GM21723 (cell line): ENCODE measurements around the gene KIRREL3.

Source experiments
- ATAC-seq: cut with Tn5 transposase; IDR thresholded peaks from one replicate; pipeline ENCODE4 v1.9.1; 2021; ENCODE audit warnings: mild to moderate bottlenecking, moderate library complexity; ENCODE audit not compliant: unreplicated experiment

Gene KIRREL3

DNA sequence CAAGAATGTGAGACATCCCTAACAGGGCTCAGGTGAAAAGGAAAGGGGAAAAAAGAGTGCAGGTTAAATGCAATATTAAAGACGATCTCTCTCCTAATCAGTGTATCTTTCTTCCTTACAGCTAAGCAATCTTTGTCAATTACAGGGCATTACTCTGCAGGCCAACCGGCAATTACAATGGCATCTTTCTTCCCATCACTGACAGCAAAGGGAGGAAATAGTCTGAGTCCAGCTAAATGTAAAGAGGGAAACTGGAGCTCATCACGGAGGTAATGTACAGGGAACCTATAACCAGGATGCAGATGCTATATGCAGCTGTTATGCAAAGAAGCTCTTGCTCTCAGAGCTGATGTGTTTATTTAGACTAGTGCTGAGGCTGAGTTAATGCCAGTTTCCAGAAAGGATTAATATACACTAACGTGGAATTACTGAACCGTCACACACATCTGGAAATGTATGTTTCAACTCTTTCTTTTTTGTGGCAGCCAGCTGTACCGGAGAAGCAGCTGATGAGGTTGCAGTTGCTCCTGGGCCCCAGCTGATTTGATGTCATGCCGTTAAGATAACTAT is 121.6 kb downstream of the KIRREL3 start:
- ATAC-seq: no peak

DNA sequence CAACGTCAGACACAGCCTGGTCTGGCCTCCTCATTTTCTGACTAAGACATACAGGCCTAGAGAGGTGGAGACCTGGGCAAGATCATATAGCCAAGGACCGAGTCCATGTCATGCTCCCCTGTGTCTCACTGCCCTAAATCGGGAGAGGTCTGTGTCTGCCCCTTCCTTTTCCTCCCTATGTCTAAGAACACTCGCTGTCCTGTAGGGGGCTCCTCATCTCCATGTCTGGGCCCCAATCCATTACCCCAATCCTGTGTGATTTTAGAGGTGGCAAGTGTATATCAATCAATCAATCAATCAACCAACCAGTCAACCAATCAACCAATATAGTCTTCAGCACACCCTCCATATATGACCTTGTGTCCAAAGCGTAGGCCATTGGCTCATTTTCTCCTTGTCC is 125.7 kb downstream of the KIRREL3 start:
- no peak for ATAC-seq

DNA sequence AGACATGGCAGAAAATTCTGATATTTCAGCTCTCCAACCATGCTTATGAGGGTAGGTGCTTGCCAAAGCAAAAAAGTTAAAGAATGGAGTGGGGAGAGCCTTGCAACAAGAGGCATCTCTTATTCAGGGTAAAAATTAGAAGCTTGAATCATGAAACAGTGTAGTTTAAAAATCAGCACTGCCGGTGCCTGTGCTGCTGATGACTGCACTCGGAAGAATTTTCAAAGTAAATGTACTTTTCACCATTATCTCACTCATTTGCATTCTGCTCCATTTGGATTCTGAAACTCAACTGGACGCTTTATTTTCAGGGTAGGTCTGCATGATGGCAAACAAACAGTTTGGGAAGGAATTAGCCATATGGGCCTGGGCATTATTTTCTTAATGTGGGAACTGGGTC is 126.3 kb downstream of the KIRREL3 start:
- ATAC-seq: no peak

DNA sequence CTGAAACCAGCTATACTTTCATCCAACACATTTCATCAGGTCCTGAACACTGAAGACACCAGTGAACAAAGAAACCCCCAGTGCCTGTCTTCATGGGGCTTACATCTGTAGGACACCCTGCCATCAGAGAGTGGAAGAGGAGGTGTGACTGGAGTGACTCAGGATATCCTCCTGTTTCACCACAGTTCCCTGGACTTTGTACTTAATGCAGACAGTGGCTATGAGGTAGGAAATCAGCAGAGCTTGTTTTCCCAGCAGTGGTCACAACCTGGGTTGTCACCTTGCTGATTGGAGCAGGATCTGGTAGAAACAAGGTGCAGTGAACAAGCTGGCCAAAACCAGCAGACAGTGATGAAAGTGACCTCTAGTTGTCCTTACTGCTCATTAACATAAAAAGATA is 128.8 kb downstream of the KIRREL3 start:
- no peak for ATAC-seq

DNA sequence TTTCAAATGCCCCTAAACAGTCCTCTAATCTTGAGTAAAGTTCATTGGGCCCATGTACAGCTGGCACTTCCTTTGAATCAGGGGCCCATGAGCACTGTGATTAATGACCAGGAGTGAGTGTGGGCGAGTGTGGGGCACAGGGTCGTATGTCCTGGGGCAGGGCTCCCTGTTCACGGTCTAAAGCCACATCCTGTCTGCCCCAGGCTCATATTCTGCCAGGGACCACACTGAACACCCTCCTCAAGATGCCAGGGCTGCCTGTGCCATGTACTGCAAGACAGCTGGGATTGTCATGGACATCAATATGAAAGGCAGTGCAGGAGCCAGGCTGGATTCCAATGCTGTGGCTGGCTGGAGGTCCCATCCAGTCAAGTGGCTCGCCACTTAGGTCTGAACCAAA is 130.5 kb downstream of the KIRREL3 start:
- ATAC-seq: no peak

DNA sequence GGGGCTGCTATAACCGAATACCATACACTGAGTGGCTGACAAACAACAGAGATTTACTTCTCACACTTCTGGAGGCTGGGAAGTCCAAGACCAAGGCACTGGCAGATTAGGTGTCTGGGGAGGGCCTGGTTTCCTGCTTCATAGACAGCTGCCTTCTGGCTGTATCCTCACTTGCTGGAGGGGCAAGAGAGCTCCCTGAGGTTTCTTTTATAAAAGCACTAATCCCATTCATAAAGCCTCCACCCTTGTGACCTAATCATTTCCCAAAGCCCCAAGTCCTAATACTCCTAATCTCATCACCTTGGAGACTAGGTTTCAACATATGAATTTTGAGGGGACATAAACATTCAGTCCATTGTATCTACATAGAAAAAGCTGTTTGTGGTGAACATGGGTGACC is 131.8 kb downstream of the KIRREL3 start:
- no peak for ATAC-seq

DNA sequence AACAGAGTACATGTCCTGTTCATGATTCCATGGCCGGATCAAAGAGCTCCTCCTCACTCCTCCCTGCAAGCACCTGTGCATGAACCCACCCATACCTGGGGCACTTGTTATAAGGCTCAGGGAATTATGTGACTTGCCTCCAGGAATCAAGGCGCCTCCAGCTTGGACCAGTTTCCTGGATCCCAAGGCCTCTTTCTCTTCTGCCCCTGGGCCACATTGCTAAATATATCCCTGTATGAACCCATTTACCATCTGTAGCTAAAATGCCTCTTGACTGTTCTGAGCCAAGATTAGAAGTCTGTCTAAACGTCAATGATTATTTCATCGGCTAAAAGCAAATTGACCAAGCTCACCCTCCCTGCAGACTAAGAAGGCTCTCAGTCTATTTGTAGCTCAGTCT is 135.6 kb downstream of the KIRREL3 start:
- ATAC-seq: no peak

DNA sequence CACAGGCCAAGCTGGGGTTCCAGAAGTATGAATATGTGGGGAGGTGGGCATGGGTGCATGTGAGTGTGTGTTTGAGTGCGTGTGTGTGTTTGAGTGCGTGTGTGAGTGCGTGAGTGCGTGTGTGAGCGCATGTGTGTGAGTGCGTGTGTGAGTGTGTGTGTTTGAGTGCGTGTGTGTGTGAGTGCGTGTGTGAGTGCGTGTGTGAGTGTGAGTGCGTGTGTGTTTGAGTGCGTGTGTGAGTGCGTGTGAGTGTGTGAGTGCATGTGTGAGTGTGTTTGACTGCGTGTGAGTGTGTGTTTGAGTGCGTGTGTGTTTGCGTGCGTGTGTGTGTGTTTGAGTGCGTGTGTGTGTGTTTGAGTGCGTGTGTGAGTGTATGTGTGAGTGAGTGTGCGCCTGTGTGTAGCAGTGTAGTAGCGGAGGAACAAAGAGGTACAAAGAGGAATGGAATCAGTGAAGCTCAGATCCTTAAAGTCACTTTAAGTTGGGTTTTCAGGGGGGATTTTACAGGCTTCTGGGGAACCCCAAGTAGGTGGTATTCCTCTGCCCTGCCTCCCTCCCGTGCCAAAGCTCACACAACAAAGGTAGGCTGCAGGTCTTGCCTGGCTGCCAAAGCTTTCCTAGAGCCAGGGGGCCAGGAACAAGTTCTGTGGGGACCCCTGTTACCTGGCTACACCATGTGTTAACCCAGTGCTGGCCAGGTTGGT is 137.1 kb downstream of the KIRREL3 start:
- ATAC-seq: no peak

DNA sequence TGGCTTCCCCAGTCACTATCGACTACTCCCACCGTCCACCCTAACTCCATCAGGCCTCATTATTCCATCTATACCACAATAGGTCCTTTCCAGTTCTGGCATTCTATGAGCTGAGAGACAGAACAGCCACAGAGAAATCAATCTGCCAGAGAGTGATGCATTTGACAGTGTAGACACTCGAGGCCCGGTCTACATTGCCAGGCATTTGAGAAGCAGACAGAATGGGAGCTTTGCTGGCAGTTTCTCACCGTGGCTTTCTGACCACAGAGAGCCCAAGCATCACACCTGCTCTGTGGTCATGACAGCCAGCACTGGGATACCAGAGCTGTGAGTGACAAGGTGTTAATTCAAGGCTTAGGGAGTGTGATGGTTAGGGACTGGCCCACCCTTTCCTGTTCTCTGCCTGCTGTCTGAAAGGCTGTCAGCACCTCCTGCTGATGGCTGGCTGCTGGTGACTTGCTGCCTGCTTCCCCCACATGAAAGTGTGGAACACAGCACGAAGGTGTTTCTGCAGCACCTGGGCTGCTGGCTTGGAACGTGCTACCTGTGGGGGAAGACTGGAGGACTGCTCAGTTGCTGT is 137.8 kb downstream of the KIRREL3 start:
- no peak for ATAC-seq

DNA sequence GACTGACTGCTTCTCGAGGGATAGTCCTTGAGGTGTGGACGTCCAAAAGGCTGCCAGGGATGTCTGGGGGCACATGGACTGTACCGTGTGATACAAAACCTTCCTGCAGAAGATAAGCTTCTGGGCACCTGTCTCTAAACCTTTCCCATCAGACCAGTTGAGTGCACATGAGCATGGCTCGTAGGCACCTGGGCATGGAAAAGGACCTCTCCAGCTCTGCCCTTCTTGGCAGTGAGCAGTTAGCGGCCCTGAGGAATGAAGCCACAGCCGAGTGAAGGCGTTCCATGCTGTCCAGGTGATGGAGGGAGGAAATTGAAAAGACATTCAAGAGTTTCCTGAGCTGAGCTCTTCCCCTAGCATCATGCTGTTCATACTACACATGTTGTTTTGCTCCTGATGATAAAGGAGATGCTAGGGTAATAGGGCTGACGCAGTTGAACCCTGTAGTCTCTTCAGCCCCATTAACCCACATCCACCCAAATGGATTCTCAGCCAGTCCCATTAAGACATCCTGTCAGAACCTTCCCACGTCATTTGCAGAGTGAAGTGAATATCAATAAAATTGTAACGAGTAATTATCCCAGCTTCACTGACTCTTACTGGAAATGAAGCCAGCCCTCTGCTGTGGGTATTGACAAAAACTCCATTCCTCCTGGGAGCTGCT is 138.6 kb downstream of the KIRREL3 start:
- ATAC-seq: no peak

DNA sequence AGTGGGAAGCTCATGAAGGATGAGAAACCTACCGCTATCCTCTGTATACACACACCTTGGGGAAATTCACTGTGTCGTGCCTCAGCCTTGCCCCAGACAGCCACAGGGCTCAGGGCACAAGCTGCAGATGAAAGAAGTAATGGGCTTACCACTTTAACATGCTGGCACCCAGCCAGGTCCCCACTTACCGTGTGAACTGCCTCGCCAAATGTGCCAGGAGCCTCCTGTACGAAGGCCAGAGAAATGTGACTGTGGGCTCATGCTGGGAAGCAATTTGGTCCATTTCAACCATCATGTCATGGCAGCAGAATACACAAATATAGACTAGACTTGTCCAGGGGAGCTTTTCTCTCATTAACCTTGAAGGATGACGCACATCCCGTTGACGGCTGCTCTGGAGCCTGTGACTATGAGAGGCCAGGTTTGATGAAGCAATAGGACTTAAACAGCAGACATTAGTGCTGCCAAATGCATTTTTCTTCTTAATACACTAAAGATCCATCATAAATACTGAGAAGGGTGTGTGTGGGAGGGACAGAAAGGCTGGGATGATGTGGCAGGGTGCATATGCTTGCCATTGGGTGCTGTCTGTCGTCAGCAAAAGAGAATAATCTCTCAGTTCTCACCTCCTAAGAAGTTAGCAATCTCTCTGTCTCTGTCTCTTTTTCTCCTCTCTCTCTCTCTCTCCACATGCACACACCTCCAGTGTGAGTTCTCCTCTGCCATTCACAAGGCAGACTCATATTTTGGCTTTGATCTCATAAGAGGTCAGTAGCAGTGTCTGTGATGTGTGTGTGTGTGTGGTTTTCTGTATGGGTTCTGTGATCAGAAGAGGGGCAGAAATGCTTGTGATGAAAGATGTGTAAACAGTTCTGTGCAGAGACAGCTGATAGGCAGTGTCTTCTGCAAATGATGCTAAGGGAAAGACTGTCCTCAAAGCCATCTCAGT is 142.4 kb downstream of the KIRREL3 start:
- no peak for ATAC-seq

DNA sequence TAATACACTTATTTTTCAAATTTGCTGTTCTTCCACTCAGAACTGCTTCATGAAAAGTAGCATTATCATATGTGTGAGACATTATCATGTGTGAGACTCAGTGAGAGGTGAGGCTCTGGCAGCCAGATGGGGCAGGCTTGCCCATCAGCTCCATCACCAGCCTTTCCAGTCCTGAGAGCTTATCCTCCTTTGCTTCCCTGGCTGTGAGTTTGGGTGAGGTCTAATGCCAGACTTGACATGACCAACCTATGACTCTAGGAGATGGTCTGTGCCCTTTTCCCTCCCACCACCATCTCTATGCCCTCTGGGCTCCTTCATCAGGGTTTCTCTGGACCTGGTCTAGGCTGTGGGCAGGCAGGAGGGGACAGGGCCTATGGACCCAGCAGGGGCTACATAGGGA is 145.0 kb downstream of the KIRREL3 start:
- ATAC-seq: no peak

DNA sequence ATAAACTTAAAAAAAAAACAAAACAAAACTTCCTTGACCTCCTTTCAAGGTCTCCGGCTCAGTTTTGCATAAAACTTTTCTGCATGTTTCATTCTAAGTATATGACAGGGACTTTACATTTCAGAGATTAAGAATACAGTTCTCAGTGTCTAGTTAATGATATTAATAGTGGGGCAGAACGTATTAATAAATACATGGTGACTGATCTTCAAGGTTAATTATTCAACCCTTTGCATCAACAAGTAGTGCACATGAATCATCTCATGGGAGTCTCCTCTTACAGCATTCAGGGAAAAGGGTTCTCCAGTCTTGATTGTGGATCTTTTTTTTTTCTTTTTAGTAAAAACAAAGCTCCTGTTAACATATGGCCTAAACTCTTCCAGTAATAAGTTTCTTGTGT is 146.8 kb downstream of the KIRREL3 start:
- ATAC-seq: no peak

DNA sequence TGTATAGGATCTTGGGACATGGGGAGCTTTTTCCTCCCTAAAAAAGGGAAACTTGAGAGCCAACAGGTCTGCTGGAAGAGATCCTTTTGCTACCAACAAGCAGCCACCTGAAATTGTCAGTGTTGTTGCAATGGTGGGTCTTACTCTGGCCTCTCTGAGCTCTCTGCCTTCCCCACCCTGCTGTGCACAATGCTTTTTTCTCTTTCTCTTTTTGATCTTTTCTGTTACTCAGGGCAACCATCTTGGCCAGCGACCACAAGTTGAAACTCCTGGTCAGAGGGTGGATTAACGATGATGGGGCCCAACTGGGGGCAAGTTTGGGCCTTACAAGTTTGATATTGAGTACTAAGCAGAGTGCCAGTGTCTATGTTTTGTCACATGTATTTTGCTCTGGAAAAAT is 155.8 kb downstream of the KIRREL3 start:
- no peak for ATAC-seq

DNA sequence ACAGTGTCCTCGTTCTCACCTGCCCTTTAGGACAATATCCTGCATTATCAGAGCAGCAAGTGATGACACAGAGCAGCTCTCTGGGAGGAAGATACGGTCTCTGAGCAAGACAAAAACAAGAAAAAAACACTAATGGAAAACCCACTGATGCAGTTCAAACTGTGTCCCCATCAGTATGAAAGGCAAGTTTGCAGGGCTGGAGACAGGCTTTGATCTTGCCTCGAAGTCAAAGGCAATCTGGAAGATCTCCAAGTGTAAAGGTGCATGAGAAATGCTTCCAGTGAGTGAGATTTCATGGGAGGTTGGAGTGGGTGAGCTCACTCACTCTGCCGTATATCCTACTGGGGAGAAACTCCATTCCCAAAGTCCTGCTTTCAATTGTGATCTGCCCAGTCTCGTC is 157.5 kb downstream of the KIRREL3 start:
- ATAC-seq: no peak

DNA sequence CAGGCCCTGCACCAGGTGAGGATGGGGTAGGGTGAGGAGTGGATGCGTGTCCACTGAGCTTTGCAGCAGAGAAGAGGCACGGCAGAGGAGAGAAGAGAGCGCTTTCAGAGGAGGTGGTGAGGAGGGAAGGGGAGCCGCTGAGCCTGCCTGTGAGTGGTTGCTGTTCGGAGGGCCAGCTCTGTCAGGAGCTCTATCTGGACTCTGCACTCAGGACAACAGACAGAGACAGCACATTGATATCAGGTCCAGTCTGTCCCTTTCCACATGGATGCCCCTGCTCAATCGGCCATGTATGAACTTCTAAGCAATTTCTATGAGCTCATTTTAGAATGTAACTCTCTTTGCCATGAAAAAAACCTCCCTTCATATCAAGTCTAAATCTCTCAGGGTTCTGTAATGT is 158.6 kb downstream of the KIRREL3 start:
- no peak for ATAC-seq

DNA sequence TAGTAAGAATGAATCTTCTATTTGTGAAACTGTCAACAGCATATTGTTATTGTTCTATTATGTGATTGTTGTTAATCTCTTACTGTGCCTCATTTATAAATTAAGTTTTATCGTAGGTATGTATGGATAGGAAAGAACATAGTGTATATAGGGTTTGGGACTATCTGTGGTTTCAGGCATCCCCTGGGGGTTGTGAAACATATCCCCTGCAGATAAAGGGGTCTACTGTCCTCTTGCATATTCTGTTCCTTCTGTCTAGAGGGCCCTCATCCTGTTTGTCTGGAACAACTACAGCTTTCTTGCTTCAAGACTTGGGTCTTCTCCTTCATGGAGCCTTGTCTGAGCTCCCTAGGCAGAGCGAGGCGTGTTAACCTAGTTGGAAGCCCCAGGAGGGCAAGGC is 159.6 kb downstream of the KIRREL3 start:
- no peak for ATAC-seq

DNA sequence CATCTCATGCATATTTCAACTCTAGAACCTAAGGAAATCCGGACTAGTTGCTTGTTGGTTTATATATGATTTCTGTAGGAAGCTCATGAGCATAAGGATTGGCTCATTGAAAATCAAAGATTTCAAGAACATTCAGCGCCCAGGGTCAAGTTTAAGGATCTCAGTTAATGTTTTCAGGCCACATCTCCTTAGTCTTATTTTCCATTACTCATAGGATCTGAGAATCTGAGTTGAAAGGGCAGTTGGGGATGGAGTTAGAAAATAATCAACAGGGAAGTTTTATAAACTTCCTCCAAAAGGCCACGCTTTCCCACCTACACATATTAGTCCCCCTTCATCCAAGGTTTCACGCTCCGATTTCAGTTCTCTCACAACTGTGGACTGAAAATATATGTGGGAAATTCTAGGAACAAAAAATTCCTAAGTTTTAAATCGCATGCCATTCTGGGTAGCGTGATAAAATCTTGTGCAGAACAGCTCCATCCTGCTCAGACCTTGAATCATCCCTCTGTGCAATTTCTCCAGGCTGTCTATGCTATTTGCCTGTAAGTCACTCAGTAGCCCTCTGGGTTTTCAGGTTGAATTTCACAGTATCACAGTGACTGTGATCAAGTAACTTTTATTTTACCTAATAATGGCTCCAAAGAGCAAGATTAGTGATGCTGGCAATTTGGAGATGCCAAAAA is 160.2 kb downstream of the KIRREL3 start:
- ATAC-seq: no peak

DNA sequence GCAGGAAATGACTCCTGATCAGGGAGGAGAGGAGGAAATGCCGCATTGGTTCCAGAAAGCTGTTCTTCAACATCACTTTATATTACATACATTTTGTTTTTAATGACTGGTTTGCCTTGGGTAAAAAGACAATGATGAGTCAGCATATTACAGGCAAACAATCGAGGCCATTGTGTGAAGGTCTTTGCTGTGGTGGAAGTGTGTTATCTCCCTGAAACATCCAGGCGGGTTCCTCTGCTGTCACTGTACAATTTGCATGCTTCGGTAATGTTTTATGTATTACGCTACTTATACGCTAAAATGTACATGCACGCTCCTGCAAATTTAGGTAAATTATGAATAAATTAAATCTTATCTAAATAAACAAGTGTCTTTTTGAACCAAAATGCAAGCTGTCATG is 161.1 kb downstream of the KIRREL3 start:
- no peak for ATAC-seq

DNA sequence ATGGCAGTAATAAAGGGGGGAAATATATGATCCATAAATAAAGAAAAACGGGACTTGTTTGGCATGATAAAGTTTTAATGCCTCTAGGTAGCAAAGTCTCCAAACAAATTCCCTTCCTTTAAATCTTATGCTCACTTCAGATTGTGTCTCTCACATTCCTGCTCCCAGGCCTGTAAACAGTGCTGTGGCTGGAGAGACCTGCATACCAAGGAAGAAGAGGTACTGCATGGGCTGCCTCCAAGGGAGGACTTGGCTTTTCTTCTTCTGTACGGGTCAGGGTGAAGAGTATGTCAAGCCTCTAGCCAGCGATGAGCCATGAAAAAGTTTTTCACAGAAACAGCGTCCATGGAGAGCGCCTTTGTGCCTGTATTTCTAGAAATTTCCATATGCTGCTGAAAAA is 161.8 kb downstream of the KIRREL3 start:
- ATAC-seq: no peak

DNA sequence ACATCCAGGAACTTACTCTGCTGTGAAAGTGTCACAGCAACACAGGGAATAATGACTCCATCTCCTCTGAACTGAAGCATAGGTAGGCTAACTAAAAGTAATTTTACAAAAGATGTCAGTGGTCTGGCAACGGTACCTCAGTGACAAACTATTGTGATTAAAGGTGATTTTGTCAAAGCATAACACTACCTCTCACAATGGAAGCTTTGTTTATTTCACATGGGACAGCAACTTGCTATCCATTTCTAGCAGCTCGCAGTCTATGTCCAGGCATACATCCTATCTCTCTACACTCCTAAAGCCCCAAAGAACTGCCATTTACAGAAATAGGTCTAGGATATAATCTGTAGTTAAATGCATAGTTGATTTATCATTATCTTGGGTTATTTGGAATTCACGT is 163.0 kb downstream of the KIRREL3 start:
- no peak for ATAC-seq
